Fibroblast of lung (primary cell): ENCODE results near the gene MYO5B. TPM values are rescaled to one million over a fixed set of nuclear protein-coding genes. Genes with fewer than 3 reads are reported as not detected.

Experiments used
- DNase-seq, 2 donors: peaks; one replicate each; pipeline versions ENCODE4 v3.0.0 to v3.0.0-alpha.2; 2010; ENCODE audit warnings: low read depth in 2 of 2
- H2AFZ ChIP-seq: 2 replicates; pipeline ENCODE4 v1.5.1; 2012; ENCODE audit warnings: low read length, control low read depth, inconsistent platforms
- H3K27ac ChIP-seq: 2 replicates; pipeline ENCODE4 v1.5.1; 2011; ENCODE audit warnings: low read length, control low read depth; ENCODE audit not compliant: insufficient read depth
- H3K27me3 ChIP-seq: 2 replicates; pipeline ENCODE4 v1.5.1; 2011; ENCODE audit warnings: mild to moderate bottlenecking, low read length; ENCODE audit not compliant: control insufficient read depth, insufficient read depth
- H3K36me3 ChIP-seq: 2 replicates; pipeline ENCODE4 v1.5.1; 2011; ENCODE audit warnings: low read length; ENCODE audit not compliant: control insufficient read depth, insufficient read depth
- H3K4me1 ChIP-seq: 2 replicates; pipeline ENCODE4 v1.5.1; 2011; ENCODE audit warnings: low read length; ENCODE audit not compliant: control insufficient read depth, insufficient read depth; ENCODE audit errors: extremely low read depth
- H3K4me2 ChIP-seq: 2 replicates; pipeline ENCODE4 v1.5.1; 2011; ENCODE audit warnings: low read length, control low read depth; ENCODE audit not compliant: insufficient read depth; ENCODE audit errors: extremely low read depth
- H3K4me3 ChIP-seq, 4 experiments: fragments of 200-600 bp in 1 of 4; sonication (generic) in 1 of 4; replicated peaks in 1 of 4; 2 replicates each; pipeline ENCODE4 v1.5.1; 2011 to 2016; ENCODE audit warnings: low read length in 4 of 4, low read depth in 3 of 4, mild to moderate bottlenecking in 3 of 4, control low read depth in 2 of 4, inconsistent platforms in 1 of 4, mixed read lengths in 1 of 4; ENCODE audit not compliant: insufficient read depth in 1 of 4; ENCODE audit errors: control extremely low read depth in 1 of 4
- H3K79me2 ChIP-seq: 2 replicates; pipeline ENCODE4 v1.5.1; 2012; ENCODE audit warnings: mild to moderate bottlenecking, low read length, inconsistent platforms; ENCODE audit not compliant: control insufficient read depth, insufficient read depth
- H3K9ac ChIP-seq: 2 replicates; pipeline ENCODE4 v1.5.1; 2011; ENCODE audit warnings: mild to moderate bottlenecking, low read length, control low read depth; ENCODE audit not compliant: insufficient read depth
- H3K9me3 ChIP-seq: 2 replicates; pipeline ENCODE4 v1.5.1; 2012; ENCODE audit warnings: low read depth, low read length; ENCODE audit not compliant: control insufficient read depth, insufficient read depth
- H4K20me1 ChIP-seq: 2 replicates; pipeline ENCODE4 v1.5.1; 2011; ENCODE audit warnings: low read length; ENCODE audit not compliant: control insufficient read depth, insufficient read depth; ENCODE audit errors: extremely low read depth
- EZH2 ChIP-seq: IDR thresholded peaks from 2 replicates; pipeline ENCODE4 v1.5.1; 2012; ENCODE audit warnings: low read length, control low read depth, mild to moderate bottlenecking; ENCODE audit errors: missing control alignments
- polyA plus RNA-seq, 2 donors: library from polyadenylated mRNA; depleted of rRNA in 1 of 2; stranded (reverse) in 1 of 2; unstranded in 1 of 2; fragments of >200 nt; gene quantifications; 2 replicates each; pipeline ENCODE4 v1.2.1, GENCODE V29; 2011 to 2012; ENCODE audit warnings: missing spikeins in 1 of 2
- total RNA-seq: library from RNA; depleted of rRNA; stranded (reverse); fragments of >200 nt; gene quantifications from 2 replicates; pipeline ENCODE4 v1.2.1, GENCODE V29; 2014
- TF ChIP-seq, protein P1 (sequence below), 2 donors: IDR thresholded peaks in 1 of 2; conservative IDR thresholded peaks in 1 of 2; 1 replicate in 1 of 2; 2 replicates in 1 of 2; pipeline ENCODE4 v1.5.1; 2011 to 2012; ENCODE audit warnings: low read length in 2 of 2, control low read depth in 1 of 2, inconsistent platforms in 1 of 2, low read depth in 1 of 2, mild to moderate bottlenecking in 1 of 2

MYO5B gene
- total and polyA plus RNA-seq, 2 donors (not counting 1 experiment from before 2014, with no cell fraction given) = under 0.01 to 0.06 TPM

DNA sequence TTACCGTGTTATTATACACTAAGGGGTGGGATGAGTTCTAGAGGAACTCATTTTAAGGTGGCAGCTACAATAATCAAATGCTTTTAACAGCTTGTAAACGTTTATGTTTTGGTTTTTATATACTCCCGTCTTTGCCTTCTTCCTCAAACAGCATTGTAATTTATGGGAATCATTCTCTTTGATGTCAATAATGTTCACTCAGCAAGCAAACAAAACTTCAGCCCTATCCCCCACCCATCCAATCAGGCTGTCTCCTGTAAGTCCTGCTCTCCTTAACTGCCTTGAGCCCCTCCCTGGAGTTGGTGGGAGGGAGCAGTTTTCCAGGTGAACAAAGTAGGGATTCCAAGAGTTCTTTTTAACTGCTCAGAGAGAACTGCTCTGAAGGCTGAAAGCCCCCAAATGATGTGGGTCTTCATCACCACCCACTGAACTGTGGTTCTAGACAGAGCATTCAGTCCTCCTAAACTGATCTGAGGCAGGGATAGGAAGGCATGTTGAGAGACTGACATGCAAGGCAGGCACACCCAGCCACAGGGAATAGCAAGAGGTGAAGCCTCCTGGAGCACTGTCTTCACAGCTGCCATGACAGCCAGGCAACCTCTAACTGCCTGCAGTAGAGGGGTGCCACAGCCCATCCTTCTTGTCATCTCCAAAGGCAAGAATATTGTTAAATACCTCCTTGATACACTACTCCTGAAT lies 17.5 kb downstream of the MYO5B start:
- H3K4me1 ChIP-seq = no peaks in the 10 kb centered on the region
- H3K4me2 ChIP-seq = no peak overlapping the region
- no peaks in the 10 kb centered on the region for H3K9me3 ChIP-seq
- no peaks in the 10 kb centered on the region for H4K20me1 ChIP-seq
- H3K4me3 ChIP-seq = no peak overlapping the region
- TF ChIP-seq, protein P1, sequence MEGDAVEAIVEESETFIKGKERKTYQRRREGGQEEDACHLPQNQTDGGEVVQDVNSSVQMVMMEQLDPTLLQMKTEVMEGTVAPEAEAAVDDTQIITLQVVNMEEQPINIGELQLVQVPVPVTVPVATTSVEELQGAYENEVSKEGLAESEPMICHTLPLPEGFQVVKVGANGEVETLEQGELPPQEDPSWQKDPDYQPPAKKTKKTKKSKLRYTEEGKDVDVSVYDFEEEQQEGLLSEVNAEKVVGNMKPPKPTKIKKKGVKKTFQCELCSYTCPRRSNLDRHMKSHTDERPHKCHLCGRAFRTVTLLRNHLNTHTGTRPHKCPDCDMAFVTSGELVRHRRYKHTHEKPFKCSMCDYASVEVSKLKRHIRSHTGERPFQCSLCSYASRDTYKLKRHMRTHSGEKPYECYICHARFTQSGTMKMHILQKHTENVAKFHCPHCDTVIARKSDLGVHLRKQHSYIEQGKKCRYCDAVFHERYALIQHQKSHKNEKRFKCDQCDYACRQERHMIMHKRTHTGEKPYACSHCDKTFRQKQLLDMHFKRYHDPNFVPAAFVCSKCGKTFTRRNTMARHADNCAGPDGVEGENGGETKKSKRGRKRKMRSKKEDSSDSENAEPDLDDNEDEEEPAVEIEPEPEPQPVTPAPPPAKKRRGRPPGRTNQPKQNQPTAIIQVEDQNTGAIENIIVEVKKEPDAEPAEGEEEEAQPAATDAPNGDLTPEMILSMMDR (conservative IDR thresholded peaks at IDR 0.05 in 1 of 2, IDR thresholded peaks at IDR 0.05 in 1 of 2; ENCODE audit: low read depth in 1 of 2, low read length in 2 of 2) = no peak
- TF ChIP-seq EZH2 = no peak
- H3K36me3 ChIP-seq = no peaks in the 10 kb centered on the region
- H3K9ac ChIP-seq = no peak overlapping the region
- no peak for DNase-seq
- no peak overlapping the region for H3K27ac ChIP-seq
- no peaks in the 10 kb centered on the region for H3K79me2 ChIP-seq
- H2AFZ ChIP-seq = no peak overlapping the region
- H3K27me3 ChIP-seq = no peaks in the 10 kb centered on the region

DNA sequence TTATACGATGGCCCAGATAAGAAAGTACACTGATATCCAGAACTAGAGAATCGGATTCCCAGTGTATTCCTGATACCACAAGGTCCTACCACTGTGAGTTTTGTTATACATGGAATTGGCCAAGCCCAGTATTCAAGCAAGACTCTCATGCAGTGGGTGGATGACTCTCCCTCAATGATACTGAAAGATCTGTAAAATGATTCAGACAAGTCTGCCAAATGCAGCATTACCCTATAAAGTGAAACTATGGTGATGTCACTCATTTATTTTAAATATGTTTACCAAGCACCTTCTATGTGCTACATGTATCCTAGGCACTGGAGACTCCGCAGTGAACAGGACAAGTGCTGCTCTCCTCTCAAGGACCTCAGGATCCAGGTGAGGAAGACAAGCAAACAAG lies 22.6 kb downstream of the MYO5B start:
- H3K27ac ChIP-seq = no peak overlapping the region
- H3K9ac ChIP-seq = no peak overlapping the region
- H3K27me3 ChIP-seq = no peaks in the 10 kb centered on the region
- no peaks in the 10 kb centered on the region for H3K79me2 ChIP-seq
- H3K4me2 ChIP-seq = no peak overlapping the region
- no peak overlapping the region for H3K4me3 ChIP-seq
- H3K9me3 ChIP-seq = no peaks in the 10 kb centered on the region
- no peaks in the 10 kb centered on the region for H3K4me1 ChIP-seq
- H4K20me1 ChIP-seq = no peaks in the 10 kb centered on the region
- DNase-seq = no peak
- H3K36me3 ChIP-seq = no peaks in the 10 kb centered on the region
- H2AFZ ChIP-seq = no peak overlapping the region
- TF ChIP-seq EZH2 = no peak
- TF ChIP-seq, protein P1 (conservative IDR thresholded peaks at IDR 0.05 in 1 of 2, IDR thresholded peaks at IDR 0.05 in 1 of 2; ENCODE audit: low read depth in 1 of 2, low read length in 2 of 2) = no peak

DNA sequence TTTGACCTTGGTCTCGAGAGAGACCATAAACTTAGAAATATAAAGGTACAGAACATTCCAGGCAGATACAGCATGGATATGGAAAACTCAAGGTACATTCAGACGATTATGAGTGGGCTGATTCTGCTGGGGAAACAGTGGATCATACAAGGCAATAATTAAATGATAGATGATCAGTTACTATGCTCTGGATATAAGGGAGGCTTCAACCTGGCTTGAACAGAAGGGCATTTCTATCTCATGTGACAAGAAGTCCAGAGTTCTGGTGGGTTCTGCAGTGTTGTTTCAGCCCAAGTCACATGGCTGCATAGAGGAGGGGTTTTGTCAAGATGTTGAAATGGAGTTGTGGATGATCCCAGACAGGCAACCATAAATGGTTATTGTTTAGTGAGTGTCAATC lies 23.5 kb downstream of the MYO5B start:
- Histone ChIP-seq H3K9ac (no peak overlapping the region), H3K27ac (no peak overlapping the region), H3K4me3 (no peak overlapping the region), H3K79me2 (no peaks in the 10 kb centered on the region), H4K20me1 (no peaks in the 10 kb centered on the region), H2AFZ (no peak overlapping the region), H3K9me3 (no peaks in the 10 kb centered on the region), H3K36me3 (no peaks in the 10 kb centered on the region), H3K27me3 (no peaks in the 10 kb centered on the region), H3K4me2 (no peak overlapping the region), H3K4me1 (no peaks in the 10 kb centered on the region)
- TF ChIP-seq, protein P1 (conservative IDR thresholded peaks at IDR 0.05 in 1 of 2, IDR thresholded peaks at IDR 0.05 in 1 of 2; ENCODE audit: low read depth in 1 of 2, low read length in 2 of 2) = no peak
- TF ChIP-seq EZH2 = no peak
- no peak for DNase-seq
